COR-L47 (cell line): ENCODE results near the gene C9.
"Not testable (repeated sequence)": the region's sequence is repeated elsewhere in the genome, so short reads cannot be mapped to it uniquely, and the experiment has no call there.

Experiments
- DNase-seq: peaks from one replicate; lab custom pipeline; 2025; lab: John Stamatoyannopoulos, UW

C9 gene

DNA sequence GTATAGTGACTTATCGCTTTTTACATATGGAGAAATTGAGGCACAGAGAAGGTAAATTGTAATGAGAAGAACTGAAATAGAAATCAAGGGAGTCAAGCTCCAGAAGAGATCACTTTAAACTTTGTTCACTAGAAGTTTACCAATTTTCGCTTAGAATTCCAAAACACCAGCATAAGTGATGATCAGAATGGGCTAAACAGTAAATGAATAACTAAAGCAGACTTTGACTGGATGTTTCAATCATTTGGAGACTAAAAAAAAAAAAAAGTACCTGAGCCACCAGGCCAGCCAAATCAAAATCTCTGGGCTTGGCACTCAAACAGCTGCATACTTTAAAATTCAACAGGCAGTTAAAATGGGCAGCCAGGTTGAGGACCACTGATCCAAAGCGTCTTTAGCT, 106.7 kb downstream of the C9 start:
- DNase-seq: no peak

DNA sequence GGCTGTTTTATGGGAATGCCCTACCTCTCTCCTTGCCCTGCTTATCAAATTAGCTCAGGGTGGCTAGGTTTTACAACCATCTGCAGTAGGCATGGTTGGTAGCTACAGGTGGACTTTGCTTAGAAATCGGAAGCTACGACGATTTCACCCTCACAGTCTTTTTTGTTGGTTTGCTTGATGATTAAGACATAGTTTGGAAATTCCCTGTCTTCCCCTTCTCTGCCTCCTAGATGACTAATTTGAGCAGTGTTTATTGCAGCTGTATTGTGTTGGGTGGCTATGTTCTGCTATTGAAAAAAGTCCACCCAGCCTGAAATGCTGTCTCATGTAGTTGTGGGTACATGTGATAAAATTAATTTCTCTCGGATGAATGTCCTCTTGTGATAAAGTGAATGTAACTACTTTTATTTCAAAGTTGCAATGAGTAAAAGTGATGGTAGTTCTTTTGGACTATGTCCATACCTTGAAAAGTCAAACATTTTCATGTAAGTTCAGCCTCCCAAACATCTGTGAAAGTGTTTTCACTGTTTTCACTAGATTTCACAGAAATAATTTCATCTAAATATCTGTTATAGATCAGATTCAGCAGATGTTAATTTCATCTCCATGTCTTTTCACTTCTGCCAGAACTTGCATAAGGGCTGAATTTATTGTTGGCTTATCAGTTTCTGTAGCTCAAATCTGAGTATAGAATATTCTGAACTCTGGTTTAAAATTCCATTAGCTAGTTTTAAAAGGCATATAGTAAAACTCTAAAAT, 107.6 kb downstream of the C9 start:
- no peak for DNase-seq

DNA sequence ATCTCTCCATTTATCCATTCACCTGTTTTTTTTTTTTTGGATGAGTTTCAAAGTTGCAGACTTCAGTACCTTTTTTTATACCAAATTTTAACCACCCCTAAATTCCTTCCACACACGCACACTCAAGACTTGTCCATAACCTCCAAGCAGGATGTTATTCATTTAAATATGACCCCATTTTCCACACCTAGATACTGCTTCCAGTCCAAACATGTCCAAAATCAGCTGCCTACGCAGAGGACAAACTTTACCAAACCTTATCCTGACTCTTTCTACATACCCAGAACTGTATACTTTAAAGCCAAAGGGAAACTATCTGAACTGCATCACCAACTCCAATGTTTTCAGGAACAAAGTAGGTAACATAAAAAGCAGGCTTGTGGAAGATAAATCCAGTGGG, 108.9 kb downstream of the C9 start:
- no peak for DNase-seq

DNA sequence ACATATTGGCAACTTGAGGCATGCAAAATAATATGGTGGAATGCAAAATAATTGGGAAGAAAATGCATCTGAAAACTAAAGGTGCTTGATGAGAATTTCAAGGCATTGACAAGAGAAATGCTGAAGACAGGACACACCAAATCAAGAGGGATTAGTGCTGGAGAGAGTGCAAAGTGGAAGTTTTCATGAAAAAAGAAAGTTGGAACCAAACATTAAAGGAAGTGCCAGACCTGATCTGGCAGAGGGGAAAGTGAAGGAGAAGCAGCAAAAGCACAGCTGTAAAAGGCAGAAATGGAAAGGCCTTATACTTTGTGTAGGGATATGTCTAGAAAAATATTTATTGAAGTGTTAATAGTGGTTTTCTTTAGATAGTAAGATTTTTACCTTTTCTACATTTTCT, 109.6 kb downstream of the C9 start:
- DNase-seq: no peak

DNA sequence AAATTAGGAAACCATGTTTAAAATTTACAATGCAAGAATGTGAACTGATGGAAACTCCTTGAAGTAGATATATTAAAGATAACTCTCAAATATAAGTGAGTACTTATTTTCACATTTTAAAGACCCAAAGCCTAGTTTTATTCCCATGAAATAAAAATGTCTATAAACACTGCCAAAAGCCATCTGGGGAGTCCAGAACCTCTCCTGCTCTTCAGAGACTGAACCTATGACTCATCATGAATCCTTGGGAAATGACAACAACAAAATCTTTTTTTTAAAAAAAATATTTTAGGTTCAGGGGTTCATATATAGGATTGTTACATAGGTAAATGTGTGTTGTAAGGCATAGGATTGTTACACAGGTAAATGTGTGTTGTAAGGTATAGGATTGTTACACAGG, 111.1 kb downstream of the C9 start:
- no peak for DNase-seq

DNA sequence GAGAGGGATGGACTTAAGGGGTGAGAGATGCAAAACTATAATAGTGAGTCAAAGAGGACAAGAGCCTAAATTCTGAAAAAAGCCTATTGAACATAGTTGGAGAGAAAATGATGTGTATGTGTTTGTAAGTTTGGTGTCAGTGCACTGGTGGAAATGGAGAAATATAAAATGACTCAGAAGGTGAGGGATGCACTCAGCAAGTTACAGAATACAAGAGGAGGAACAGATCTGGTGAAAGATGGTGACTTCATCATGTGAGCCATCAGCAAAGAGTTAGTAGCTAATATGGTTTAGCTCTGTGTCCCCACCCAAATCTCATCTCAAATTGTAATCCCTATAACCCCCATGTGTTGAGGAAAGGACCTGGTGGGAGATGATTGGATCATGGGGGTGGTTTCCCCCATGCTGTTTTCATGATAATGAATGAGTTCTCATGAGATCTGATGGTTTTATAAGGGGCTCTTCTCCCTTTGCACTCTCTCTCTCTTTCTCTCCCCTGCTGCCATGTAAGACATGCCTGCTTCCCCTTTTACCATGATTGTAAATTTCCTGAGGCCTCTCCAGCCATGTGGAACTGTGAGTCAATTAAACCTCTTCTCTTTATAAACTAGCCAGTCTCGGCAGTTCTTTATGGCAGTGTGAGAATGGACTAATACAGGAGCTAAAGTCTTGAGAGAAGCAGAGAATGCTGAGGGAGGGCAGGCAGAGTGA, 114.6 kb downstream of the C9 start:
- no peak for DNase-seq

DNA sequence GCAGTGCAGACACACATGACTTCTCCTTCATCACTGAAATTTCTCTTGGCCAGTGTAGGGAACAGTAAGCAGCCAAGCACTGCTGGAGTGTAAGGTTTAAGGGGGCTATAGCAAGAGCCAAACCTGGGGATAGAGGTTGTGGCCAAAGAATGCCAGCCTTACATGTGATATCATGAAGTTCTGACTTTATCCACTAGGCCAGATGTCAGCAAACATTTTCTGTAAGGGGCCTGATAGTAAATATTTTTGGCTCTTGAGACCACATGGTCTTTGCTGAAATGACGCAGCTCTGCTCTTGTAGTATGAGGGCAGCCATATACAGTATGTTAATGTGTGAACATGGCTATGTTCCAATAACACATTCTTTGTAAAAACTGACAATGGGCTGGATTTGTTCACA, 115.2 kb downstream of the C9 start:
- DNase-seq: no peak

DNA sequence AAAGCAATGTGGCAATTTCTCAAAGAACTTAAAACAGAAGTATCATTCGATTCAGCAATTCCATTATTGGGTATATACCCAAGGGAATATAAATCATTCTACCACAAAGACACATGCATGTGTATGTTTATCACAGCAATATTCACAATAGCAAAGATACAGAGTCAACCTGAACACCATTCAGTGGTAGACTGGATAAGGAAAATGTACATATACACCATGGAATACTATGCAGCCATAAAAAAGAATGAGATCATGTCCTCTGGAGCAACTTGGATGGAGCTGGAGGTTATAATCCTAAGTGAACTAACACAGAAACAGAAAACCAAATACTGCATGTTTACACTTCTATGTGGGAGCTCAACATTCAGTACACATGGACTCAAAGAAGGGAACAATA, 123.5 kb downstream of the C9 start:
- no peak for DNase-seq

DNA sequence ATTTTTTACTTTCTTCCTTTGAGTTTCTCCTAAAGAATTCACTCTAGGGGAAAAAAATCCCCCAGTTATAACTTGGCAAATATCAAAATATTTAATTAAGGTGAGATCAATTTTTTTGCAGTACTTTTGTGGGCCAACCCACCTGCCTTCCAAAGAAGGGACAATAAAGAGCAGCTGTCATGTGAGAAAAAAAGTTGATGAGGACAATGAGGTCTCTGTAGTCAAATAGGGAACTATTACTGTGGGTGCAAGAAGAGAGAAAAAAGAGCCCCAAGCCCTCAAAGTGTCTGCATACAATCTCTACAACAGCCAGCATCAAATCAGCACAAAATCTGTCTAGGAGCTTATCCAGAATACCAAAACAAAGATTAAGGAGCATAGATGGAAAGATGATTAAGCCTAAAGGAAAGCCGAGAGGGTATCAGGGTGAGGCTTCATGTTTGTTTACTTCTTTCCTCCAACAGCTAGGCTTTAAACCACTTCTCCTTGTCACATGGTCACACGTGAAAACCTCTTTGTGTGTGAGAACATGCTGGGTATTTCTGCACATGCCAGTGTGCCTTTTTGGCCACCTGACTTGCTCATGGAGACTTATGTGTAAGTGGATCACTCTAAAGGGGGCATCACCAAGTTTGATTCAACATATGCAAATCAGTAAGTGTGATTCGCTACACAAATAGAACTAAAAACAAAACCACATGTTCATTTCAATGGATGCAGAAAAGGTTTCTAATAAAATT, 125.8 kb downstream of the C9 start:
- DNase-seq: no peak

DNA sequence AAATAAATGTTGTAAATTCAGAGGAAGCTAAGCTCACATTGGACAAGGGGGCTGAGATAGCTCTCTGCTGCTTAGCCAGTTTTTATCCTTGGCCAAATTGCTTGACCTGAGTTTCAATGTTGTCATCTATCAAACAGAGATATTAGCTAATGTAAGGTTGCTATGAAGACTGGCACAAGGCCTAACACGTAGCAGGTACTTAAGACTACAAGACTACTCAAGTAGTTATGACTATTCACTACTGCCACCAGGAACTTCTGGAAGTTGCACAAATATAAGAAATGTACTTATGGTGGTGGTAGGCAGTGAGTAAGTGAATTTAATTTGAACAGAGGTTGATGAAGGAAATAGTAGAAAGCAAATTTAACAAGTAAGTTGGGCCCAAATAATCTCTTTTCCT, 127.6 kb downstream of the C9 start:
- DNase-seq: no peak

DNA sequence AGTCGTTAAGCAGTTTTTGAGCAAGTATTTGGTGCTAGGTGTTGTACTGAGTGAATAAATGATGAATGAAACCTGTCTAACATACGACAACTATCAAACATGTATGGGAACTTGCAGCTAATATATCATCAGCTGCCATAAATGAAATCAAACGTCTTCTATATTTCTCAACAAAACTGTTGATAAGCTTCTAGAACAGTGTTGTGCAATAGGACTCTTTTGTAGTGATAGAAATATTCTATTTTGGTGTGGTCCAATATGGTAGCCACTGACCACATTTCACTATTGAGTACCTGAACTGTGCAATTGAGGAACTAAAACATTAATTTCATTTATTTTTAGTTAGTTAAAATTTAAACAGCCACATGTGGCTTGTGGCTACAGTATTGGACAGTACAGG, 128.6 kb downstream of the C9 start:
- DNase-seq: no peak

DNA sequence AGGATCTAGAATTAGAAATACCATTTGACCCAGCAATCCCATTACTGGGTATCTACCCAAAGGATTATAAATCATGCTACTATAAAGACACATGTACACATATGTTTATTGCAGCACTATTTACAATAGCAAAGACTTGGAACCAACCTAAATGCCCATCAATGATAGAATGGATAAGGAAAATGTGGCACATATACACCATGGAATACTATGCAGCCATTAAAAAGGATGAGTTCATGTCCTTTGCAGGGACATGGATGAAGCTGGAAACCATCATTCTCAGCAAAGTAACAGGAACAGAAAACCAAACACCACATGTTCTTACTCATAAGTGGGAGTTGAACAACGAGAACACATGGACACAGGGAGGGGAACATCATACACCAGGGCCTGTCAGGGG, 129.8 kb downstream of the C9 start:
- not testable (repeated sequence) for DNase-seq
